ENCODE data around the gene C11orf86.
"Not testable (repeated sequence)": the region's sequence is repeated elsewhere in the genome, so short reads cannot be mapped to it uniquely, and the experiment has no call there.

Gene C11orf86

GRCh38 chr11:66983275-66983924 lies 8.3 kb downstream of the C11orf86 start:
- ChIA-PET CTCF (no interaction called here), POLR2A (no interaction called here)
- no peak for DNase-seq (ENCODE audit: low read depth, low spot score)
- H3K4me3 ChIP-seq (ENCODE audit: low read depth, low read length), result no peak overlapping the region
- TF ChIP-seq CTCF (IDR thresholded peaks at IDR 0.05; ENCODE audit: insufficient read depth, low read length, missing control alignments), result no peak

GRCh38 chr11:66985508-66986177 lies 10.5 kb downstream of the C11orf86 start:
- no peak overlapping the region for H3K4me3 ChIP-seq (ENCODE audit: low read depth, low read length)
- TF ChIP-seq CTCF (IDR thresholded peaks at IDR 0.05; ENCODE audit: insufficient read depth, low read length, missing control alignments), result no peak
- POLR2A ChIA-PET, result no interaction called here
- no peak for DNase-seq (ENCODE audit: low read depth, low spot score)
- CTCF ChIA-PET, result interaction anchor here (0.9 to 2.5 kb wide), 4 partner anchors 10 to 38 kb away, joined by 3 to 7 read pairs (median 4); no protein-coding TSS in a partner anchor

GRCh38 chr11:66986178-66986545 lies 11.1 kb downstream of the C11orf86 start:
- no peak for DNase-seq (ENCODE audit: low read depth, low spot score)
- no peak overlapping the region for H3K4me3 ChIP-seq (ENCODE audit: low read depth, low read length)
- no peak for TF ChIP-seq CTCF (IDR thresholded peaks at IDR 0.05; ENCODE audit: insufficient read depth, low read length, missing control alignments)
- ChIA-PET POLR2A (no interaction called here), CTCF (interaction anchor here (0.9 to 2.5 kb wide), 4 partner anchors 10 to 38 kb away, joined by 3 to 7 read pairs (median 4); no protein-coding TSS in a partner anchor)

- no peak for TF ChIP-seq CTCF (IDR thresholded peaks at IDR 0.05; ENCODE audit: insufficient read depth, low read length, missing control alignments)
- ChIA-PET CTCF (interaction anchor here (1.6 to 2.5 kb wide), 2 partner anchors 11 to 34 kb away, joined by 4 to 7 read pairs; no protein-coding TSS in a partner anchor), POLR2A (no interaction called here)
- H3K4me3 ChIP-seq (ENCODE audit: low read depth, low read length), result no peak overlapping the region
- DNase-seq (ENCODE audit: low read depth, low spot score), result no peak
Measured at GRCh38 chr11:66987158-66987620, 12.1 kb downstream of the C11orf86 start.

- TF ChIP-seq CTCF (IDR thresholded peaks at IDR 0.05; ENCODE audit: insufficient read depth, low read length, missing control alignments), result no peak
- DNase-seq (ENCODE audit: low read depth, low spot score), result no peak
- ChIA-PET POLR2A (no interaction called here), CTCF (interaction anchor here (0.9 to 2.5 kb wide), 2 partner anchors 10 to 16 kb away, joined by 3 to 7 read pairs; no protein-coding TSS in a partner anchor)
- H3K4me3 ChIP-seq (ENCODE audit: low read depth, low read length), result no peak overlapping the region
Measured at GRCh38 chr11:66987924-66988637, 13.0 kb downstream of the C11orf86 start.

- DNase-seq (ENCODE audit: low read depth, low spot score), result not testable (repeated sequence)
Measured at GRCh38 chr11:66988741-66989140, 13.6 kb downstream of the C11orf86 start.

GRCh38 chr11:66989360-66989759 lies 14.3 kb downstream of the C11orf86 start:
- not testable (repeated sequence) for H3K4me3 ChIP-seq (ENCODE audit: low read depth, low read length); DNase-seq (ENCODE audit: low read depth, low spot score)
- CTCF ChIA-PET, result interaction anchor here (0.9 kb wide), 1 partner anchor 13 kb away, joined by 4 read pairs; no protein-coding TSS in a partner anchor
- POLR2A ChIA-PET, result interaction anchor here (0.6 kb wide), 1 partner anchor 53 kb away, joined by 3 read pairs; no protein-coding TSS in a partner anchor

More at GRCh38 chr11:66988741-66989140, 13.6 kb downstream of the C11orf86 start:
- CTCF ChIA-PET; H3K4me3 ChIP-seq (ENCODE audit: low read depth, low read length); POLR2A ChIA-PET: not testable (repeated sequence)

All from AG04449 (cell line).